SK-N-SH treated with all-trans-retinoic acid at 6 μM for 48 hours (cell line): ENCODE data around the gene RAPGEF5.
A peak's percentile ranks its signal among the peaks of the same experiment; 100 is the strongest.

ENCODE experiments used
- ATAC-seq: fragments of 200-7000 bp; cut with Tn5 transposase; 3 replicates; pipeline ENCODE4 v1.9.1; 2020; ENCODE audit warnings: mild to moderate bottlenecking, moderate library complexity
- ARNTL ChIP-seq: fragments of 450-650 bp; formaldehyde crosslinking; IDR thresholded peaks from 2 replicates; pipeline ENCODE4 v1.5.0; 2020; ENCODE audit warnings: low read depth, mild to moderate bottlenecking, moderate library complexity, borderline replicate concordance
- BACH2 ChIP-seq: fragments of 250-450 bp; sonication (Bioruptor Pico); IDR thresholded peaks from 2 replicates; pipeline ENCODE4 v1.9.0; 2021; ENCODE audit warnings: mild to moderate bottlenecking, borderline replicate concordance
- CREB5 ChIP-seq: fragments of 250-450 bp; sonication (Bioruptor Pico); IDR thresholded peaks from 2 replicates; pipeline ENCODE4 v1.5.1; 2020; ENCODE audit warnings: low read depth, mild to moderate bottlenecking, moderate library complexity
- CSDC2 ChIP-seq: fragments of 250-450 bp; sonication (Bioruptor Pico); IDR thresholded peaks from 2 replicates; pipeline ENCODE4 v1.5.0; 2020; ENCODE audit warnings: mild to moderate bottlenecking, moderate library complexity
- CSRNP3 ChIP-seq: fragments of 250-450 bp; sonication (Bioruptor Pico); IDR thresholded peaks from 2 replicates; pipeline ENCODE4 v1.5.1; 2021; ENCODE audit warnings: mild to moderate bottlenecking, moderate library complexity
- ESRRG ChIP-seq: fragments of 250-450 bp; sonication (Bioruptor Pico); IDR thresholded peaks from 2 replicates; pipeline ENCODE4 v1.6.1; 2021; ENCODE audit warnings: mild to moderate bottlenecking
- GLIS3 ChIP-seq: fragments of 250-450 bp; sonication (Bioruptor Pico); IDR thresholded peaks from 2 replicates; pipeline ENCODE4 v1.5.0; 2020; ENCODE audit warnings: mild to moderate bottlenecking, moderate library complexity
- ISL1 ChIP-seq: fragments of 250-450 bp; sonication (Bioruptor Pico); IDR thresholded peaks from 2 replicates; pipeline ENCODE4 v2.1.2; 2022; ENCODE audit warnings: mild to moderate bottlenecking, moderate library complexity
- OSR1 ChIP-seq: fragments of 250-450 bp; sonication (Bioruptor Pico); IDR thresholded peaks from 2 replicates; pipeline ENCODE4 v1.8.0; 2022; ENCODE audit warnings: moderate library complexity, mild to moderate bottlenecking, inconsistent platforms
- PATZ1 ChIP-seq: fragments of 250-450 bp; sonication (Bioruptor Pico); IDR thresholded peaks from 2 replicates; pipeline ENCODE4 v1.8.0; 2020; ENCODE audit warnings: mild to moderate bottlenecking, moderate library complexity, borderline replicate concordance
- POU6F1 ChIP-seq: fragments of 250-450 bp; sonication (Bioruptor Pico); IDR thresholded peaks from 2 replicates; pipeline ENCODE4 v1.8.0; 2021; ENCODE audit warnings: low read depth, mild to moderate bottlenecking, moderate library complexity, borderline replicate concordance
- PPARA ChIP-seq: fragments of 250-450 bp; sonication (Bioruptor Pico); IDR thresholded peaks from 2 replicates; pipeline ENCODE4 v1.5.0; 2020; ENCODE audit warnings: mild to moderate bottlenecking, borderline replicate concordance
- RARB ChIP-seq: fragments of 250-450 bp; sonication (Bioruptor Pico); IDR thresholded peaks from 2 replicates; pipeline ENCODE4 v1.8.0; 2021; ENCODE audit warnings: mild to moderate bottlenecking, moderate library complexity
- SNAI2 ChIP-seq: fragments of 250-450 bp; sonication (Bioruptor Pico); IDR thresholded peaks from 2 replicates; pipeline ENCODE4 v1.5.0; 2020; ENCODE audit warnings: mild to moderate bottlenecking, moderate library complexity
- TCF4 ChIP-seq: fragments of 250-450 bp; sonication (Bioruptor Pico); IDR thresholded peaks from 2 replicates; pipeline ENCODE4 v1.8.0; 2021; ENCODE audit warnings: mild to moderate bottlenecking, moderate library complexity, borderline replicate concordance
- TOX ChIP-seq: fragments of 250-450 bp; sonication (Bioruptor Pico); IDR thresholded peaks from 2 replicates; pipeline ENCODE4 v1.8.0; 2021; ENCODE audit warnings: mild to moderate bottlenecking, moderate library complexity, borderline replicate concordance
- TSHZ2 ChIP-seq: fragments of 250-450 bp; sonication (Bioruptor Pico); IDR thresholded peaks from 2 replicates; pipeline ENCODE4 v1.5.0; 2020; ENCODE audit warnings: mild to moderate bottlenecking, moderate library complexity
- ZC3H10 ChIP-seq: fragments of 250-450 bp; sonication (Bioruptor Pico); IDR thresholded peaks from 2 replicates; pipeline ENCODE4 v1.5.1; 2021; ENCODE audit warnings: mild to moderate bottlenecking, moderate library complexity
- ZFP3 ChIP-seq: fragments of 250-450 bp; sonication (Bioruptor Pico); IDR thresholded peaks from 2 replicates; pipeline ENCODE4 v1.5.0; 2020; ENCODE audit warnings: mild to moderate bottlenecking, moderate library complexity
- ZFP30 ChIP-seq: fragments of 450-650 bp; formaldehyde crosslinking; IDR thresholded peaks from 2 replicates; pipeline ENCODE4 v1.5.0; 2022; ENCODE audit warnings: mild to moderate bottlenecking, moderate library complexity
- ZNF565 ChIP-seq: fragments of 450-650 bp; formaldehyde crosslinking; conservative IDR thresholded peaks from 2 replicates; pipeline ENCODE4 v1.5.0; 2020; ENCODE audit warnings: low read depth, mild to moderate bottlenecking, moderate library complexity
- ZNF70 ChIP-seq: fragments of 450-650 bp; formaldehyde crosslinking; IDR thresholded peaks from 2 replicates; pipeline ENCODE4 v1.5.0; 2020; ENCODE audit warnings: mild to moderate bottlenecking, moderate library complexity
- ZNF8 ChIP-seq: fragments of 450-650 bp; formaldehyde crosslinking; IDR thresholded peaks from 2 replicates; pipeline ENCODE4 v1.5.0; 2020; ENCODE audit warnings: mild to moderate bottlenecking, moderate library complexity

Gene RAPGEF5

GRCh38 chr7:22348379-22348778 lies 8.6 kb downstream of the RAPGEF5 start:
- ATAC-seq, result peak; percentile 53
- TF ChIP-seq ZNF70, result no peak
- TF ChIP-seq ZC3H10 (CRISPR knock-in tag), result no peak
- no peak for TF ChIP-seq GLIS3
- no peak for TF ChIP-seq CSDC2
- TF ChIP-seq SNAI2 (CRISPR knock-in tag), result 0 out of 2 replicates have a peak, but pooled peaks have one; percentile 36
- TF ChIP-seq ESRRG (CRISPR knock-in tag), result no peak
- no peak for TF ChIP-seq ZFP30
- no peak for TF ChIP-seq PATZ1 (CRISPR knock-in tag)
- TF ChIP-seq CREB5 (CRISPR knock-in tag), result no peak
- no peak for TF ChIP-seq PPARA
- no peak for TF ChIP-seq BACH2 (CRISPR knock-in tag)
- no peak for TF ChIP-seq RARB
- no peak for TF ChIP-seq CSRNP3 (CRISPR knock-in tag)
- TF ChIP-seq ZNF565 (CRISPR knock-in tag), result no peak
- no peak for TF ChIP-seq POU6F1 (CRISPR knock-in tag)
- TF ChIP-seq TSHZ2, result no peak
- peak; percentile 53 for TF ChIP-seq ISL1
- TF ChIP-seq TCF4 (CRISPR knock-in tag), result no peak
- no peak for TF ChIP-seq OSR1 (CRISPR knock-in tag)
- no peak for TF ChIP-seq TOX (CRISPR knock-in tag)
- no peak for TF ChIP-seq ARNTL (CRISPR knock-in tag)
- peak; percentile 38; the same call in 1 of the 2 replicates for TF ChIP-seq ZFP3 (CRISPR knock-in tag)

- TF ChIP-seq ZNF8 (CRISPR knock-in tag), result no peak
- TF ChIP-seq ZNF70, result no peak
- TF ChIP-seq POU6F1 (CRISPR knock-in tag), result no peak
- TF ChIP-seq BACH2 (CRISPR knock-in tag), result no peak
- TF ChIP-seq TSHZ2, result no peak
- TF ChIP-seq ZC3H10 (CRISPR knock-in tag), result no peak
- no peak for TF ChIP-seq ISL1
- TF ChIP-seq ZFP30, result no peak
- no peak for TF ChIP-seq TOX (CRISPR knock-in tag)
- TF ChIP-seq OSR1 (CRISPR knock-in tag), result no peak
- no peak for TF ChIP-seq PATZ1 (CRISPR knock-in tag)
- TF ChIP-seq, all 23 proteins: peak for 0
- no peak for ATAC-seq
These were observed 10.4 kb downstream of the RAPGEF5 start for GRCh38 chr7:22346383-22347107.
